Astrocyte (in vitro differentiated cells and primary cell): ENCODE results near the gene BROX. TPM values are rescaled to one million over a fixed set of nuclear protein-coding genes. Genes with fewer than 3 reads are reported as not detected.

Experiments used
- DNase-seq: peaks from one replicate; pipeline ENCODE4 v3.0.0-alpha.2; 2010; ENCODE audit warnings: low read depth
- FAIRE-seq: peaks from 2 replicates; lab custom pipeline; 2011; peaks lifted over from hg19 to GRCh38; lab: Jason Lieb, UNC
- H2AFZ ChIP-seq: 2 replicates; pipeline ENCODE4 v1.6.0; 2012; ENCODE audit warnings: low read depth, low read length, inconsistent platforms
- H3K27ac ChIP-seq: 2 replicates; pipeline ENCODE4 v1.5.1; 2011; ENCODE audit warnings: low read depth, low read length, inconsistent platforms
- H3K27me3 ChIP-seq: 2 replicates; pipeline ENCODE4 v1.6.0; 2011; ENCODE audit warnings: low read length, inconsistent platforms; ENCODE audit not compliant: insufficient read depth
- H3K36me3 ChIP-seq: 2 replicates; pipeline ENCODE4 v1.5.1; 2011; ENCODE audit warnings: low read length, inconsistent platforms; ENCODE audit not compliant: insufficient read depth
- H3K4me1 ChIP-seq: 2 replicates; pipeline ENCODE4 v1.5.1; 2011; ENCODE audit warnings: low read length, inconsistent platforms; ENCODE audit not compliant: insufficient read depth
- H3K4me2 ChIP-seq: 2 replicates; pipeline ENCODE4 v1.6.0; 2012; ENCODE audit warnings: low read length, inconsistent platforms
- H3K4me3 ChIP-seq: 2 replicates; pipeline ENCODE4 v1.5.1; 2011; ENCODE audit warnings: low read depth, mild to moderate bottlenecking, low read length, inconsistent platforms; ENCODE audit not compliant: insufficient read depth
- H3K79me2 ChIP-seq: 2 replicates; pipeline ENCODE4 v1.6.0; 2012; ENCODE audit warnings: mild to moderate bottlenecking, low read length, inconsistent platforms; ENCODE audit not compliant: insufficient read depth
- H3K9ac ChIP-seq: 2 replicates; pipeline ENCODE4 v1.6.0; 2012; ENCODE audit warnings: mild to moderate bottlenecking, low read length, inconsistent platforms
- H3K9me3 ChIP-seq: 2 replicates; pipeline ENCODE4 v1.5.1; 2012; ENCODE audit warnings: low read depth, mild to moderate bottlenecking, low read length, inconsistent platforms; ENCODE audit not compliant: insufficient read depth
- H4K20me1 ChIP-seq: 2 replicates; pipeline ENCODE4 v1.6.0; 2012; ENCODE audit warnings: low read length, inconsistent platforms; ENCODE audit not compliant: insufficient read depth
- H3K27ac Mint-ChIP-seq: one replicate; pipeline ENCODE4 v1.8.0; 2021; ENCODE audit warnings: mild to moderate bottlenecking, mixed read lengths; ENCODE audit not compliant: unreplicated experiment
- H3K27me3 Mint-ChIP-seq: one replicate; pipeline ENCODE4 v1.8.0; 2021; ENCODE audit warnings: low read depth, mixed read lengths; ENCODE audit not compliant: unreplicated experiment
- H3K36me3 Mint-ChIP-seq: one replicate; pipeline ENCODE4 v1.8.0; 2021; ENCODE audit warnings: low read depth, mixed read lengths; ENCODE audit not compliant: unreplicated experiment
- H3K4me1 Mint-ChIP-seq: one replicate; pipeline ENCODE4 v1.8.0; 2021; ENCODE audit warnings: low read depth, mixed read lengths; ENCODE audit not compliant: unreplicated experiment
- H3K4me3 Mint-ChIP-seq: one replicate; pipeline ENCODE4 v1.8.0; 2021; ENCODE audit warnings: mild to moderate bottlenecking, moderate library complexity, mixed read lengths; ENCODE audit not compliant: unreplicated experiment
- H3K9me3 Mint-ChIP-seq: one replicate; pipeline ENCODE4 v1.8.0; 2021; ENCODE audit warnings: mild to moderate bottlenecking, mixed read lengths; ENCODE audit not compliant: unreplicated experiment
- EZH2 ChIP-seq: IDR thresholded peaks from 2 replicates; pipeline ENCODE4 v1.6.1; 2012; ENCODE audit warnings: mild to moderate bottlenecking, low read length, inconsistent platforms; ENCODE audit not compliant: insufficient read depth
- total RNA-seq: library from RNA; stranded (reverse); gene quantifications from 2 replicates; pipeline ENCODE4 v1.2.1, GENCODE V29; 2021
- TF ChIP-seq, protein P1 (sequence below): IDR thresholded peaks from 2 replicates; pipeline ENCODE4 v1.5.1; 2011; ENCODE audit warnings: low read depth, mild to moderate bottlenecking, inconsistent platforms, low read length, moderate library complexity; ENCODE audit not compliant: insufficient read depth

BROX gene
- total RNA-seq, 1 donor from 2014 or later, result 49.5 TPM

DNA sequence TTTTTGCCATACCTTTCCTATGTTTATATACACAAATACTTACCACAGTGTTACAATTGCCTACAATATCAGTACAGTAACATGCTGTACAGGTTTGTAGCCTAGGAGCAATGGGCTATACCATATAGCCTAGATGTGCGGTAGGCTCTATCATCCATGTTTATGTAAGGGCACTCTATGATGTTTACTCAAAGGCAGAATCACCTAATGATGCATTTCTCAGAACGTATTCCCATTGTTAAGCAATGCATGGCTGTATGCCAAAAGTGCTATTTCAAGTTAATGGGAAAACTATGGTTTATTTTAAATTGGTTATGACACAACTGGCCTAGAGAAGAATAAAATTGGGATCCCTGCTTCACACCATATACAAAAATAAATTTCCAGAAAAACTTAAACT lies 65.6 kb downstream of the BROX start:
- TF ChIP-seq, protein P1, sequence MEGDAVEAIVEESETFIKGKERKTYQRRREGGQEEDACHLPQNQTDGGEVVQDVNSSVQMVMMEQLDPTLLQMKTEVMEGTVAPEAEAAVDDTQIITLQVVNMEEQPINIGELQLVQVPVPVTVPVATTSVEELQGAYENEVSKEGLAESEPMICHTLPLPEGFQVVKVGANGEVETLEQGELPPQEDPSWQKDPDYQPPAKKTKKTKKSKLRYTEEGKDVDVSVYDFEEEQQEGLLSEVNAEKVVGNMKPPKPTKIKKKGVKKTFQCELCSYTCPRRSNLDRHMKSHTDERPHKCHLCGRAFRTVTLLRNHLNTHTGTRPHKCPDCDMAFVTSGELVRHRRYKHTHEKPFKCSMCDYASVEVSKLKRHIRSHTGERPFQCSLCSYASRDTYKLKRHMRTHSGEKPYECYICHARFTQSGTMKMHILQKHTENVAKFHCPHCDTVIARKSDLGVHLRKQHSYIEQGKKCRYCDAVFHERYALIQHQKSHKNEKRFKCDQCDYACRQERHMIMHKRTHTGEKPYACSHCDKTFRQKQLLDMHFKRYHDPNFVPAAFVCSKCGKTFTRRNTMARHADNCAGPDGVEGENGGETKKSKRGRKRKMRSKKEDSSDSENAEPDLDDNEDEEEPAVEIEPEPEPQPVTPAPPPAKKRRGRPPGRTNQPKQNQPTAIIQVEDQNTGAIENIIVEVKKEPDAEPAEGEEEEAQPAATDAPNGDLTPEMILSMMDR, result no peak
- TF ChIP-seq EZH2, result no peak
- H3K27me3 Mint-ChIP-seq, result no peaks in the 10 kb centered on the region
- FAIRE-seq (no peak), DNase-seq (no peak)
- Histone ChIP-seq H3K36me3 (no peaks in the 10 kb centered on the region), H3K9me3 (no peaks in the 10 kb centered on the region), H3K4me3 (no peak overlapping the region), H4K20me1 (no peaks in the 10 kb centered on the region), H3K27ac (no peak overlapping the region), H3K9ac (no peak overlapping the region), H2AFZ (no peak overlapping the region), H3K4me2 (no peak overlapping the region), H3K4me1 (no peaks in the 10 kb centered on the region), H3K27me3 (no peaks in the 10 kb centered on the region), H3K79me2 (no peaks in the 10 kb centered on the region)
- H3K27ac Mint-ChIP-seq, result no peak overlapping the region
- no peak overlapping the region for H3K4me3 Mint-ChIP-seq
- no peaks in the 10 kb centered on the region for H3K4me1 Mint-ChIP-seq
- H3K36me3 Mint-ChIP-seq, result no peaks in the 10 kb centered on the region
- no peaks in the 10 kb centered on the region for H3K9me3 Mint-ChIP-seq

DNA sequence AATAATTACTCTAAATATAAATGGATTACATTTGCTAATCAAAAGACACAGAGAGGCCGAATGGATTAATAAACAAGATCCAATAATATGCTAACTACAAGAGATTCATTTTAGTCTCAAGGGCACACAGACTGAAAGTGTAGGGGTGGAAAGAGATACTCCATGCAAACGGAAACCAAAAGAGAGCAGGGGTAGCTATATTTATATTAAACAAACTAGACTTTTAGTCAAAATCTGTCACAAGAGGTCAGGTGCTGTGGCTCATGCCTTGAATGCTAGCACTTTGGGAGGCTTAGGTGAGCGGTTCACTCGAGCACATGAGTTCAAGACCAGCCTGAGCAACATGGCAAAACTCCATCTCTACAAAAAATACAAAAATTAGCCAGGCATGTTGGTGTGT lies 68.9 kb downstream of the BROX start:
- FAIRE-seq, result no peak
- no peak for DNase-seq
- H3K9me3 Mint-ChIP-seq, result no peaks in the 10 kb centered on the region
- H3K4me3 ChIP-seq, result no peak overlapping the region
- H3K36me3 ChIP-seq, result no peaks in the 10 kb centered on the region
- no peaks in the 10 kb centered on the region for H3K4me1 ChIP-seq
- no peak for TF ChIP-seq EZH2
- TF ChIP-seq, protein P1, result no peak
- H3K4me1 Mint-ChIP-seq, result peaks cover 8% of the 10 kb centered on the region
- no peaks in the 10 kb centered on the region for H3K79me2 ChIP-seq
- H3K9ac ChIP-seq, result no peak overlapping the region
- no peak overlapping the region for H2AFZ ChIP-seq
- no peak overlapping the region for H3K4me3 Mint-ChIP-seq
- no peaks in the 10 kb centered on the region for H3K9me3 ChIP-seq
- no peak overlapping the region for H3K27ac Mint-ChIP-seq
- H3K27me3 ChIP-seq, result peaks cover 10% of the 10 kb centered on the region
- H3K4me2 ChIP-seq, result no peak overlapping the region
- no peak overlapping the region for H3K27ac ChIP-seq
- H3K27me3 Mint-ChIP-seq, result no peaks in the 10 kb centered on the region
- H3K36me3 Mint-ChIP-seq, result no peaks in the 10 kb centered on the region
- no peaks in the 10 kb centered on the region for H4K20me1 ChIP-seq

DNA sequence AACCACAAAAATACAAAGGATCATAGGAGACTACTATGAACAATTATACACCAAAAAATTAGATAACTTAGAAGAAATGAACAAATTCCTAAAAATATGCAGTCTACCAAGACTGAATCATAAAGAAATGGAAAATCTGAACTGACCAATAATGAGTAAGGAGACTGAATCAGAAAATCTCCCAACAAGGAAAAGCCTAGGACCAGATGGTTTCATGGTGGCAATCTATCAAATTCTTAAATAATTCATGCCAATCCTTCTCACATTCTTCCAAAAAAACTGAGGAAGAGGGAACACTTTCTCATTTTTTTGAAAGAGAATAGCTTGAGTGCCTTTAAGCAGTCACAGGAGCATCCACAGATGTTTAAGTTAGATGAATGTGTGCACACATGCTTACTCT lies 70.7 kb downstream of the BROX start:
- peaks cover 15% of the 10 kb centered on the region for H3K4me1 Mint-ChIP-seq
- TF ChIP-seq EZH2, result no peak
- TF ChIP-seq, protein P1, result no peak
- Histone ChIP-seq H2AFZ (no peak overlapping the region), H4K20me1 (no peaks in the 10 kb centered on the region), H3K79me2 (no peaks in the 10 kb centered on the region), H3K9ac (no peak overlapping the region), H3K36me3 (no peaks in the 10 kb centered on the region), H3K9me3 (no peaks in the 10 kb centered on the region), H3K27me3 (peaks cover 10% of the 10 kb centered on the region), H3K4me2 (no peak overlapping the region), H3K4me3 (no peak overlapping the region), H3K4me1 (no peaks in the 10 kb centered on the region), H3K27ac (no peak overlapping the region)
- H3K4me3 Mint-ChIP-seq, result no peak overlapping the region
- H3K9me3 Mint-ChIP-seq, result no peaks in the 10 kb centered on the region
- H3K36me3 Mint-ChIP-seq, result no peaks in the 10 kb centered on the region
- FAIRE-seq (no peak), DNase-seq (no peak)
- H3K27me3 Mint-ChIP-seq, result no peaks in the 10 kb centered on the region
- H3K27ac Mint-ChIP-seq, result no peak overlapping the region
